ENCODE data around the gene P2RY14.

The P2RY14 gene

GRCh38 chr3:151307583-151308488, 29.5 kb upstream of the P2RY14 start:
- no peak for TF ChIP-seq ZNF274 (IDR thresholded peaks at IDR 0.05; ENCODE audit: low read depth, low read length)
- H3K4me3 ChIP-seq (ENCODE audit: low read length): no peak overlapping the region

DNA sequence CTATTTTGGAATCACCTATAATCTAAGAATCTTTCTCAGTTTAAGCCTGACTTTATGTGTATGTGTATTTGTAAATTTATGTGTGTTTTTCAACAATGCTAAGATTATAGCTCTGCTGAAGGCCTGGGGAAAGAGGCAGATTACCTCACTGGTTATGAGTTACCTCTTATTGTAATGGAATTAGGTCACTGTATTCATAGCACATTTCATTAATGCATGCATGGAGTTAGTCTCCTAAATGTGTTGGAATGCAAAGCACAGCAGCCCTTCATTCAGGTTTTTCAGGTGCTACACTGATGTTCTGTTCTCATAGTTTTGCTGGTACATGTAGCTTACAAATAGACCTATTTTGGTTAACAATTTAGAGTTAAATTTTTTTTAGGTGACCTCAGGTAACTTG, 28.8 kb upstream of the P2RY14 start:
- TF ChIP-seq ZNF274 (IDR thresholded peaks at IDR 0.05; ENCODE audit: low read depth, low read length): no peak
- no peak overlapping the region for H3K4me3 ChIP-seq (ENCODE audit: low read length)

GRCh38 chr3:151306168-151306810, 27.9 kb upstream of the P2RY14 start:
- no peak for TF ChIP-seq ZNF274 (IDR thresholded peaks at IDR 0.05; ENCODE audit: low read depth, low read length)
- H3K4me3 ChIP-seq (ENCODE audit: low read length): no peak overlapping the region

GRCh38 chr3:151305775-151306151, 27.4 kb upstream of the P2RY14 start:
- TF ChIP-seq ZNF274 (IDR thresholded peaks at IDR 0.05; ENCODE audit: low read depth, low read length): no peak
- no peak overlapping the region for H3K4me3 ChIP-seq (ENCODE audit: low read length)

GRCh38 chr3:151305060-151305774, 26.9 kb upstream of the P2RY14 start:
- H3K4me3 ChIP-seq (ENCODE audit: low read length): no peak overlapping the region
- TF ChIP-seq ZNF274 (IDR thresholded peaks at IDR 0.05; ENCODE audit: low read depth, low read length): no peak

- H3K4me3 ChIP-seq (ENCODE audit: low read length): no peak overlapping the region
- TF ChIP-seq ZNF274 (IDR thresholded peaks at IDR 0.05; ENCODE audit: low read depth, low read length): no peak
Measured at GRCh38 chr3:151303751-151304150, 25.4 kb upstream of the P2RY14 start.

- TF ChIP-seq ZNF274 (IDR thresholded peaks at IDR 0.05; ENCODE audit: low read depth, low read length): no peak
- no peak overlapping the region for H3K4me3 ChIP-seq (ENCODE audit: low read length)
Measured at GRCh38 chr3:151301787-151302186, 23.4 kb upstream of the P2RY14 start.

GRCh38 chr3:151300539-151300938, 22.2 kb upstream of the P2RY14 start:
- TF ChIP-seq ZNF274 (IDR thresholded peaks at IDR 0.05; ENCODE audit: low read depth, low read length): no peak

GRCh38 chr3:151299006-151299405, 20.7 kb upstream of the P2RY14 start:
- no peak for TF ChIP-seq ZNF274 (IDR thresholded peaks at IDR 0.05; ENCODE audit: low read depth, low read length)
- H3K4me3 ChIP-seq (ENCODE audit: low read length): no peak overlapping the region

More at GRCh38 chr3:151300539-151300938, 22.2 kb upstream of the P2RY14 start:
- H3K4me3 ChIP-seq (ENCODE audit: low read length): no peak overlapping the region

DNA sequence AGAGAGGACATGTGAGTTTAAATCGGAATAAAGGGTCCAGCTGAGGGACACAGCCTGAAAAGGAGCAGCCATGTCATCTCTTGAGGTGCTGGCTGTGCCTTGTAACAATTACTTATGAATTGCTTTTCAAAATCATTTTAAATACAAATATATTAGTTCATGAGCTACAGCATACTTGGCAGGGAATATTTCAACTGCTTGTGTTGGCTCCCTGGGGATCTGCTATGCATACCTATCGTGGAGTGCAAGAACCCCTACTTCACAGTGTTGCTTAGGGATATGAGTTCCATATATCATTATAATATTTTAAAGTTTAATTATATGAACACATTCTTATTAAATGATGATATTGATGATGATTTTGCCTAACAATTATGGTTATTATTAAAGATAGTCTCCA, 19.1 kb upstream of the P2RY14 start:
- TF ChIP-seq ZNF274 (IDR thresholded peaks at IDR 0.05; ENCODE audit: low read depth, low read length): no peak
- no peak overlapping the region for H3K4me3 ChIP-seq (ENCODE audit: low read length)

- H3K4me3 ChIP-seq (ENCODE audit: low read length): no peak overlapping the region
- no peak for TF ChIP-seq ZNF274 (IDR thresholded peaks at IDR 0.05; ENCODE audit: low read depth, low read length)
Measured at GRCh38 chr3:151296226-151296625, 17.9 kb upstream of the P2RY14 start.

- no peak for TF ChIP-seq ZNF274 (IDR thresholded peaks at IDR 0.05; ENCODE audit: low read depth, low read length)
- no peak overlapping the region for H3K4me3 ChIP-seq (ENCODE audit: low read length)
Measured at GRCh38 chr3:151293127-151293526, 14.8 kb upstream of the P2RY14 start.

DNA sequence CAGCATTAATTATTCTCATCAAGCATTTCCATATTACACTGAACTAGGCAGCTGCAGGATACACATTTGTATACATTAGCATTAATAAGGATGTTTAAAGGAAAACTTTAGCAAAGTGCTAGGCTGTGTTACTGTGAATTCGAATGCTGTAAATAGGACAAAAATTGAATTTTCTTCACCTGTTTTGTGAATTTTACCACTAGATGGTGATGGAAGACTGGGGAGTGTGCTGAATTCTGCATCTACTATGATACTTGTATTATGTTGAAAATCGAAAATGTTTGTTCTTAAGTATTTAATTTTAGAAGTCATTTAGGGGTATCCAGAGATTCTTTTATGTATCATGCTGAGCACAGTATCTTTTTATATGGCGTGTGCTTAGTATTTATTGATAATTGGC, 12.3 kb upstream of the P2RY14 start:
- no peak for TF ChIP-seq ZNF274 (IDR thresholded peaks at IDR 0.05; ENCODE audit: low read depth, low read length)
- no peak overlapping the region for H3K4me3 ChIP-seq (ENCODE audit: low read length)

DNA sequence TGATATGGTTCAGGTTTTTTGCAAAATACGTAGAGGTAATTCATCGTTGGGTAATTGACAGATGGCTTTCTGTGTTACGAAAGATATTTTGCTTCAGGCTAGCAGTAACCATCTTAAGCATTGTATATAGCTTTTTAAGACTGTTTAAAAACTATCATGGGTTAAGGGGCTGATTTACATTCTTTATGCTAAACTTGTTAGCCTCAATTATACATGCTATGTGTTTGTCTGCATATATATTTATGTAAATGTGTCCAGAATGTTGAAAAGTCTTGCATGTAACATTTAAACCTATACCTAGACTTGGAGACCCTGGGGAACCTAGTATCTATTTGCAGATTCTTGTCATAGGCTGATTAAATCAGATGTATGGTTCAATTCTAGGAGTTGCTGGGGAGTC, 11.1 kb upstream of the P2RY14 start:
- H3K4me3 ChIP-seq (ENCODE audit: low read length): no peak overlapping the region
- TF ChIP-seq ZNF274 (IDR thresholded peaks at IDR 0.05; ENCODE audit: low read depth, low read length): no peak

GRCh38 chr3:151285940-151286339, 7.6 kb upstream of the P2RY14 start:
- H3K4me3 ChIP-seq (ENCODE audit: low read length): no peak overlapping the region
- TF ChIP-seq ZNF274 (IDR thresholded peaks at IDR 0.05; ENCODE audit: low read depth, low read length): no peak
